KMS-11 (cell line): ENCODE data around the gene SMARCA4.

Experiments used
- H2AFZ ChIP-seq: fragments of 200-600 bp; sonication (generic); 2 replicates; pipeline ENCODE4 v1.6.1; 2016; ENCODE audit warnings: antibody characterized with exemption, mixed run types, low read depth
- H3K27ac ChIP-seq: fragments of 200-600 bp; sonication (generic); 2 replicates; pipeline ENCODE4 v1.6.1; 2016; ENCODE audit warnings: mild to moderate bottlenecking, mixed run types
- H3K27me3 ChIP-seq: fragments of 200-600 bp; sonication (generic); 2 replicates; pipeline ENCODE4 v1.6.1; 2017; ENCODE audit warnings: mild to moderate bottlenecking, low read depth, mixed run types, moderate library complexity; ENCODE audit not compliant: insufficient read depth
- H3K36me3 ChIP-seq: fragments of 200-600 bp; sonication (generic); 2 replicates; pipeline ENCODE4 v1.6.1; 2017; ENCODE audit warnings: mild to moderate bottlenecking, mixed run types; ENCODE audit not compliant: insufficient read depth
- H3K4me1 ChIP-seq: fragments of 200-600 bp; sonication (generic); 2 replicates; pipeline ENCODE4 v1.6.1; 2016; ENCODE audit warnings: mild to moderate bottlenecking, low read depth, mixed run types; ENCODE audit not compliant: poor library complexity, severe bottlenecking
- H3K4me2 ChIP-seq: fragments of 200-600 bp; sonication (generic); 2 replicates; pipeline ENCODE4 v1.7.0; 2016; ENCODE audit warnings: mild to moderate bottlenecking, mixed run types
- H3K4me3 ChIP-seq: fragments of 200-600 bp; sonication (generic); IDR thresholded peaks from 2 replicates; pipeline ENCODE4 v1.6.1; 2017; ENCODE audit warnings: low read depth, low read length, mixed read lengths; ENCODE audit not compliant: insufficient read depth
- H3K79me2 ChIP-seq: fragments of 200-600 bp; sonication (generic); 2 replicates; pipeline ENCODE4 v1.6.1; 2016; ENCODE audit warnings: low read depth, mixed run types; ENCODE audit not compliant: insufficient read depth
- H3K9ac ChIP-seq: fragments of 200-600 bp; sonication (generic); 2 replicates; pipeline ENCODE4 v1.6.1; 2016; ENCODE audit warnings: mild to moderate bottlenecking, mixed run types
- H4K20me1 ChIP-seq: fragments of 200-600 bp; sonication (generic); 2 replicates; pipeline ENCODE4 v1.6.1; 2016; ENCODE audit warnings: mild to moderate bottlenecking, mixed run types; ENCODE audit not compliant: insufficient read depth
- CTCF ChIP-seq: fragments of 200-600 bp; sonication (generic); conservative IDR thresholded peaks from 2 replicates; pipeline ENCODE4 v1.6.1; 2017; ENCODE audit warnings: low read depth, mild to moderate bottlenecking, antibody characterized with exemption, low read length, moderate library complexity, mixed read lengths

Gene SMARCA4

GRCh38 chr19:11047866-11048265, 87.0 kb downstream of the SMARCA4 start:
- Histone ChIP-seq H3K4me3 (no peak overlapping the region), H3K9ac (no peak overlapping the region), H4K20me1 (no peaks in the 10 kb centered on the region), H3K4me1 (peaks cover 38% of the 10 kb centered on the region), H3K36me3 (no peaks in the 10 kb centered on the region), H3K27me3 (no peaks in the 10 kb centered on the region), H3K27ac (0 out of 2 replicates have a peak overlapping the region, but pooled peaks have one; percentile 45), H2AFZ (no peak overlapping the region), H3K79me2 (no peaks in the 10 kb centered on the region), H3K4me2 (peak overlapping the region; percentile 86; the same call in 1 of the 2 replicates)
- no peak for TF ChIP-seq CTCF

- no peaks in the 10 kb centered on the region for H3K79me2 ChIP-seq
- H3K4me2 ChIP-seq, result peak overlapping the region; percentile 86
- no peak overlapping the region for H3K4me3 ChIP-seq
- H2AFZ ChIP-seq, result no peak overlapping the region
- H3K4me1 ChIP-seq, result peaks cover 38% of the 10 kb centered on the region
- H3K36me3 ChIP-seq, result no peaks in the 10 kb centered on the region
- H3K27me3 ChIP-seq, result no peaks in the 10 kb centered on the region
- no peak for TF ChIP-seq CTCF
- H3K9ac ChIP-seq, result no peak overlapping the region
- no peak overlapping the region for H3K27ac ChIP-seq
- H4K20me1 ChIP-seq, result no peaks in the 10 kb centered on the region
These were observed 89.7 kb downstream of the SMARCA4 start for GRCh38 chr19:11050323-11051114.

GRCh38 chr19:11053817-11054195, 93.0 kb downstream of the SMARCA4 start:
- Histone ChIP-seq H3K9ac (no peak overlapping the region), H3K36me3 (no peaks in the 10 kb centered on the region), H3K4me3 (no peak overlapping the region), H4K20me1 (no peaks in the 10 kb centered on the region), H3K4me2 (no peak overlapping the region), H3K27me3 (no peaks in the 10 kb centered on the region), H2AFZ (no peak overlapping the region), H3K4me1 (peaks cover 24% of the 10 kb centered on the region), H3K79me2 (no peaks in the 10 kb centered on the region), H3K27ac (no peak overlapping the region)
- no peak for TF ChIP-seq CTCF

GRCh38 chr19:11054200-11054599, 93.4 kb downstream of the SMARCA4 start:
- no peak overlapping the region for H3K9ac ChIP-seq
- no peak overlapping the region for H3K27ac ChIP-seq
- H4K20me1 ChIP-seq, result no peaks in the 10 kb centered on the region
- no peaks in the 10 kb centered on the region for H3K79me2 ChIP-seq
- H3K4me1 ChIP-seq, result peaks cover 20% of the 10 kb centered on the region
- H3K4me2 ChIP-seq, result no peak overlapping the region
- H3K27me3 ChIP-seq, result no peaks in the 10 kb centered on the region
- no peak for TF ChIP-seq CTCF
- no peak overlapping the region for H3K4me3 ChIP-seq
- H3K36me3 ChIP-seq, result no peaks in the 10 kb centered on the region
- no peak overlapping the region for H2AFZ ChIP-seq
